RWPE1 (cell line): ENCODE results near the gene CHRNA9.
A peak's percentile ranks its signal among the peaks of the same experiment; 100 is the strongest.
"Not testable (repeated sequence)": the region's sequence is repeated elsewhere in the genome, so short reads cannot be mapped to it uniquely, and the experiment has no call there.

Source experiments
- CTCF ChIA-PET: fragments of 350-600 bp; sonication (Branson Sonifier 250); formaldehyde crosslinking; extraction: SDS; loops from one replicate; lab custom pipeline; 2021; lab: Yijun Ruan, JAX
- POLR2A ChIA-PET: fragments of 400-600 bp; formaldehyde crosslinking; extraction: SDS; loops from one replicate; lab custom pipeline; 2020; ENCODE audit warnings: antibody characterized with exemption; ENCODE audit not compliant: low non-redundant PET; lab: Yijun Ruan, JAX
- DNase-seq: peaks from one replicate; pipeline ENCODE4 v3.0.0; 2012; ENCODE audit warnings: low spot score
- H3K27ac ChIP-seq: fragments of 450-650 bp; 2 replicates; pipeline ENCODE4 v1.5.1; 2017
- CTCF ChIP-seq: fragments of 450-650 bp; conservative IDR thresholded peaks from 2 replicates; pipeline ENCODE4 v1.5.1; 2017; ENCODE audit warnings: low read depth, mild to moderate bottlenecking

CHRNA9 gene

GRCh38 chr4:40294339-40294738, 40.8 kb upstream of the CHRNA9 start:
- DNase-seq: no peak
- H3K27ac ChIP-seq: no peak overlapping the region
- no peak for TF ChIP-seq CTCF
- ChIA-PET POLR2A (no interaction called here), CTCF (interaction anchor here (0.6 kb wide), 2 partner anchors 263 to 395 kb away, joined by 3 read pairs; no protein-coding TSS in a partner anchor)

GRCh38 chr4:40295030-40295429, 40.1 kb upstream of the CHRNA9 start:
- POLR2A ChIA-PET, DNase-seq, H3K27ac ChIP-seq, CTCF ChIA-PET: not testable (repeated sequence)

- H3K27ac ChIP-seq: no peak overlapping the region
- no peak for DNase-seq
- ChIA-PET POLR2A (no interaction called here), CTCF (no interaction called here)
- no peak for TF ChIP-seq CTCF
Observed at GRCh38 chr4:40295572-40295971, 39.6 kb upstream of the CHRNA9 start.

- no peak for TF ChIP-seq CTCF
- no peak for DNase-seq
- ChIA-PET CTCF (no interaction called here), POLR2A (no interaction called here)
- no peak overlapping the region for H3K27ac ChIP-seq
Observed at GRCh38 chr4:40299126-40299525, 36.0 kb upstream of the CHRNA9 start.

GRCh38 chr4:40299811-40300292, 35.3 kb upstream of the CHRNA9 start:
- DNase-seq: peak; percentile 25
- POLR2A ChIA-PET: no interaction called here
- H3K27ac ChIP-seq: no peak overlapping the region

GRCh38 chr4:40300371-40301162, 34.6 kb upstream of the CHRNA9 start:
- POLR2A ChIA-PET: no interaction called here
- CTCF ChIA-PET: interaction anchor here (0.6 to 1.1 kb wide), 2 partner anchors 9 to 244 kb away, joined by 3 to 6 read pairs; partner anchors contain the start of gene N4BP2
- H3K27ac ChIP-seq: no peak overlapping the region
- TF ChIP-seq CTCF: no peak
- no peak for DNase-seq

More at GRCh38 chr4:40299811-40300292, 35.3 kb upstream of the CHRNA9 start:
- CTCF ChIA-PET: interaction anchor here (0.6 to 1.1 kb wide), 2 partner anchors 10 to 243 kb away, joined by 3 to 6 read pairs; partner anchors contain the start of gene N4BP2
- TF ChIP-seq CTCF: no peak

GRCh38 chr4:40301603-40302002, 33.5 kb upstream of the CHRNA9 start:
- no peak for TF ChIP-seq CTCF
- ChIA-PET CTCF (no interaction called here), POLR2A (no interaction called here)
- H3K27ac ChIP-seq: no peak overlapping the region
- DNase-seq: no peak
